B cell (primary cell): ENCODE measurements around the gene RPTOR. TPM values are rescaled to one million over a fixed set of nuclear protein-coding genes. Genes with fewer than 3 reads are reported as not detected.

Experiments used
- ATAC-seq: fragments of 200-7000 bp; cut with Tn5 transposase; one replicate; pipeline ENCODE4 v1.10.0; 2021; ENCODE audit warnings: low read depth, mild to moderate bottlenecking, moderate number of reproducible peaks, moderate library complexity
- CTCF ChIA-PET: fragments of 350-600 bp; sonication (Branson Sonifier 250); formaldehyde crosslinking; loops from one replicate; lab custom pipeline; 2021; ENCODE audit warnings: antibody characterized with exemption, inconsistent platforms; lab: Charles Lee
- POLR2A ChIA-PET: fragments of 350-600 bp; sonication (Branson Sonifier 250); formaldehyde crosslinking; loops from one replicate; lab custom pipeline; 2021; ENCODE audit warnings: antibody characterized with exemption; lab: Charles Lee
- DNase-seq: peaks from one replicate; pipeline ENCODE4 v3.0.0; 2013
- H2AFZ ChIP-seq: 2 replicates; pipeline ENCODE4 v1.6.1; 2012; ENCODE audit warnings: mild to moderate bottlenecking, low read depth, low read length; ENCODE audit not compliant: insufficient read depth, poor library complexity, severe bottlenecking
- H3K27ac ChIP-seq, 2 donors: 1 replicate in 1 of 2; 2 replicates in 1 of 2; pipeline ENCODE4 v1.5.1; 2012 to 2013; ENCODE audit warnings: low read length in 2 of 2, mild to moderate bottlenecking in 2 of 2, moderate library complexity in 1 of 2
- H3K27me3 ChIP-seq, 4 experiments: fragments of 200-600 bp in 1 of 4; sonication (generic) in 1 of 4; replicated peaks in 1 of 4; 1 replicate in 2 of 4; 2 replicates in 2 of 4; pipeline versions ENCODE4 v1.6.1 to v1.7.0; 2013 to 2016; ENCODE audit warnings: low read length in 3 of 4, mild to moderate bottlenecking in 2 of 4, mixed read lengths in 1 of 4, moderate library complexity in 1 of 4; ENCODE audit not compliant: insufficient read depth in 4 of 4, control insufficient read depth in 3 of 4; ENCODE audit errors: control extremely low read depth in 1 of 4
- H3K36me3 ChIP-seq, 2 experiments: replicated peaks in 1 of 2; 1 replicate in 1 of 2; 2 replicates in 1 of 2; pipeline versions ENCODE4 v1.6.1 to v1.7.1; 2013; ENCODE audit warnings: low read length in 1 of 2; ENCODE audit not compliant: insufficient read depth in 2 of 2, control insufficient read depth in 1 of 2; ENCODE audit errors: control extremely low read depth in 1 of 2, extremely low read depth in 1 of 2
- H3K4me1 ChIP-seq, 2 donors: fragments of 200-600 bp in 1 of 2; sonication (generic) in 1 of 2; 1 replicate in 1 of 2; 2 replicates in 1 of 2; pipeline versions ENCODE4 v1.5.1 to v1.6.1; 2013 to 2017; ENCODE audit warnings: low read length in 2 of 2; ENCODE audit not compliant: control insufficient read depth in 2 of 2, insufficient read depth in 2 of 2
- H3K4me2 ChIP-seq: replicated peaks from 2 replicates; pipeline ENCODE3; 2012; ENCODE audit warnings: mild to moderate bottlenecking, low read depth, low read length; ENCODE audit not compliant: poor library complexity, severe bottlenecking
- H3K4me3 ChIP-seq, 5 experiments: fragments of 200-600 bp in 1 of 5; sonication (generic) in 1 of 5; 1 replicate in 3 of 5; 2 replicates in 2 of 5; pipeline versions ENCODE4 v1.5.1 to v1.7.0; 2011 to 2016; ENCODE audit warnings: low read length in 4 of 5, mild to moderate bottlenecking in 4 of 5, low read depth in 2 of 5, control low read depth in 1 of 5, moderate library complexity in 1 of 5; ENCODE audit not compliant: insufficient read depth in 1 of 5; ENCODE audit errors: control extremely low read depth in 1 of 5, extremely low read depth in 1 of 5
- H3K79me2 ChIP-seq: fragments of 200-600 bp; sonication (generic); one replicate; pipeline ENCODE4 v1.6.0; 2016; ENCODE audit warnings: low read length; ENCODE audit not compliant: control insufficient read depth, insufficient read depth
- H3K9ac ChIP-seq: fragments of 200-600 bp; sonication (generic); 2 replicates; pipeline ENCODE4 v1.6.1; 2017; ENCODE audit warnings: mild to moderate bottlenecking, low read length, moderate library complexity
- H3K9me3 ChIP-seq, 3 donors: one replicate each; pipeline versions ENCODE4 v1.6.1 to v1.7.1; 2013; ENCODE audit warnings: low read length in 2 of 3; ENCODE audit not compliant: control insufficient read depth in 2 of 3, insufficient read depth in 1 of 3; ENCODE audit errors: control extremely low read depth in 1 of 3
- H4K20me1 ChIP-seq: 2 replicates; pipeline ENCODE4 v1.6.0; 2012; ENCODE audit warnings: mild to moderate bottlenecking, low read length; ENCODE audit not compliant: insufficient read depth, control insufficient read depth, poor library complexity, severe bottlenecking
- H3K27ac Mint-ChIP-seq: one replicate; pipeline ENCODE4 v1.8.0; 2021; ENCODE audit warnings: mixed read lengths
- H3K27me3 Mint-ChIP-seq: one replicate; pipeline ENCODE4 v1.8.0; 2021; ENCODE audit warnings: mixed read lengths
- H3K4me1 Mint-ChIP-seq: one replicate; pipeline ENCODE4 v1.8.0; 2021; ENCODE audit warnings: mixed read lengths
- H3K4me3 Mint-ChIP-seq: one replicate; pipeline ENCODE4 v1.8.0; 2021; ENCODE audit warnings: mixed read lengths
- H3K9me3 Mint-ChIP-seq: one replicate; pipeline ENCODE4 v1.8.0; 2022; ENCODE audit warnings: mixed read lengths; ENCODE audit not compliant: insufficient read depth
- EZH2 ChIP-seq: IDR thresholded peaks from 2 replicates; pipeline ENCODE4 v1.6.1; 2012; ENCODE audit warnings: borderline replicate concordance, low read depth, mild to moderate bottlenecking, moderate library complexity, low read length; ENCODE audit not compliant: insufficient read depth, poor library complexity, severe bottlenecking
- WGBS: methylation state at CpG from one replicate; pipeline ENCODE4 v1.1.5; 2013; ENCODE audit warnings: missing lambda C conversion rate; ENCODE audit not compliant: insufficient coverage; 5-methylcytosine and 5-hydroxymethylcytosine counted together
- intact Hi-C: fragments of 100-400 bp; cut with micrococcal nuclease; formaldehyde crosslinking; loops from one replicate; pipeline ENCODE4 v1.10.0; 2022
- polyA plus RNA-seq: library from polyadenylated mRNA; depleted of rRNA; stranded (reverse); fragments of >200 nt; gene quantifications from 2 replicates; pipeline ENCODE4 v1.2.3, GENCODE V29; 2012
- total RNA-seq, 2 donors: library from RNA; stranded (reverse); fragments of 120-200 nt in 1 of 2; gene quantifications; 1 replicate in 1 of 2; 2 replicates in 1 of 2; pipeline versions ENCODE4 v1.2.3 to v1.2.4, GENCODE V29; 2013 to 2022
- TF ChIP-seq, protein P1 (sequence below): fragments of 200-600 bp; IDR thresholded peaks from one replicate; pipeline ENCODE4 v1.8.0; 2022; ENCODE audit warnings: antibody characterized with exemption, mild to moderate bottlenecking

Gene RPTOR
- total and polyA plus RNA-seq, 2 donors (not counting 1 experiment from before 2014, with no cell fraction given) = 13.4 to 58.8 TPM

DNA sequence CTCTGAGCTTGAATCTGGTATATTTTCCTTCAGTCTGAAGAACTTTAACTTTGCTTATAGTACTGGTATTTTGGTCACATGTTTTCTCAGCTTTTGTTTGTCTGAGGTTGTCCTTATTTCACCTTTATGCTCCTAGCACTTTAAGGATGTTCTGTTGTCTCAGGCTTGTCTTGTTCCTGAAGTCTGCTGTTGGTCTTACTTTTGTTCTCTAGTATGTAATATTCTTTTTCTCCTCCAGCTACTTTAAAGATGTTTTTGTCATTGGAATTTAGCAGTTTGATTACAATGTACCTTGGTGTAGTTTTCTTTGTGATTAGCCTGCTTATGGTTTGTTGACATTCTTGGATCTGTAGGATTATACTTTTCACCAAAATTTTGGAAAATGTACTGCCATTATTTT, 23.6 kb downstream of the RPTOR start:
- TF ChIP-seq, protein P1, sequence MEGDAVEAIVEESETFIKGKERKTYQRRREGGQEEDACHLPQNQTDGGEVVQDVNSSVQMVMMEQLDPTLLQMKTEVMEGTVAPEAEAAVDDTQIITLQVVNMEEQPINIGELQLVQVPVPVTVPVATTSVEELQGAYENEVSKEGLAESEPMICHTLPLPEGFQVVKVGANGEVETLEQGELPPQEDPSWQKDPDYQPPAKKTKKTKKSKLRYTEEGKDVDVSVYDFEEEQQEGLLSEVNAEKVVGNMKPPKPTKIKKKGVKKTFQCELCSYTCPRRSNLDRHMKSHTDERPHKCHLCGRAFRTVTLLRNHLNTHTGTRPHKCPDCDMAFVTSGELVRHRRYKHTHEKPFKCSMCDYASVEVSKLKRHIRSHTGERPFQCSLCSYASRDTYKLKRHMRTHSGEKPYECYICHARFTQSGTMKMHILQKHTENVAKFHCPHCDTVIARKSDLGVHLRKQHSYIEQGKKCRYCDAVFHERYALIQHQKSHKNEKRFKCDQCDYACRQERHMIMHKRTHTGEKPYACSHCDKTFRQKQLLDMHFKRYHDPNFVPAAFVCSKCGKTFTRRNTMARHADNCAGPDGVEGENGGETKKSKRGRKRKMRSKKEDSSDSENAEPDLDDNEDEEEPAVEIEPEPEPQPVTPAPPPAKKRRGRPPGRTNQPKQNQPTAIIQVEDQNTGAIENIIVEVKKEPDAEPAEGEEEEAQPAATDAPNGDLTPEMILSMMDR = no peak
- TF ChIP-seq EZH2 = no peak
- no peaks in the 10 kb centered on the region for H3K36me3 ChIP-seq
- H3K4me3 ChIP-seq = no peak overlapping the region
- no peaks in the 10 kb centered on the region for H3K4me1 ChIP-seq
- H4K20me1 ChIP-seq = peaks cover 39% of the 10 kb centered on the region
- no peaks in the 10 kb centered on the region for H3K9me3 Mint-ChIP-seq
- H2AFZ ChIP-seq = no peak overlapping the region
- intact Hi-C loops = no loop called here
- H3K9me3 ChIP-seq = peaks cover 0 to 8% (median 0%) of the 10 kb centered on the region in 3 donors
- H3K27me3 Mint-ChIP-seq = no peaks in the 10 kb centered on the region
- DNase-seq (no peak), ATAC-seq (no peak)
- H3K27ac Mint-ChIP-seq = no peak overlapping the region
- H3K27me3 ChIP-seq = no peaks in the 10 kb centered on the region
- ChIA-PET POLR2A (no interaction called here), CTCF (no interaction called here)
- H3K79me2 ChIP-seq = peaks cover 63% of the 10 kb centered on the region
- no peak overlapping the region for H3K9ac ChIP-seq
- no peak overlapping the region for H3K4me3 Mint-ChIP-seq
- no peak overlapping the region for H3K27ac ChIP-seq
- no peak overlapping the region for H3K4me2 ChIP-seq
- H3K4me1 Mint-ChIP-seq = peaks cover 15% of the 10 kb centered on the region

DNA sequence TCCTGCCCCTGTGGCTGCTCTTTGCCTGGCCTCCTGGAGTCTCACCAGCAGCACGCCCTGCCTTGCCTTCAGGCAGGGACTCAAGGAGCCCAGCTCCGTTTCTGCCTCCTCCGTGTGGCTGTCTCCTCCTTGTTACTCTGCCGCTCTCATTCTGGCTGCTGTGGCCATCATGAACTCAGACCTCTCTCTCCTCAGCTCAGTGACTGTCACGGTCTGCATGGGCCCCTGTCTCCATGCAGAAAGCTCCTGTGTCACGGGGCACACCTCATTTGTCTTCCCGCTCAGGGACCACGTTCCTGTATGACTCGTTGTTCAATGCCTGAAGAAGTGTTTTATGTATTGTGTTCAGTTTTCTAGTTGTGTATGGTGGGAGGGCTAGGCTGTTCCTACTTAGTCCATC, 25.3 kb downstream of the RPTOR start:
- peaks cover 9% of the 10 kb centered on the region for H3K4me1 Mint-ChIP-seq
- no peaks in the 10 kb centered on the region for H3K4me1 ChIP-seq
- H3K27ac Mint-ChIP-seq = no peak overlapping the region
- ChIA-PET CTCF (interaction anchor here (1.6 kb wide), 1 partner anchor 15 kb away, joined by 5 read pairs; no protein-coding TSS in a partner anchor), POLR2A (no interaction called here)
- no peak overlapping the region for H3K9ac ChIP-seq
- H3K4me3 Mint-ChIP-seq = no peak overlapping the region
- peaks cover 54% of the 10 kb centered on the region for H3K79me2 ChIP-seq
- no peaks in the 10 kb centered on the region for H3K27me3 ChIP-seq
- ATAC-seq (no peak), DNase-seq (no peak)
- H3K9me3 ChIP-seq = peaks cover 0 to 8% (median 0%) of the 10 kb centered on the region in 3 donors
- H3K9me3 Mint-ChIP-seq = no peaks in the 10 kb centered on the region
- no peak overlapping the region for H3K27ac ChIP-seq
- H3K4me2 ChIP-seq = no peak overlapping the region
- H3K27me3 Mint-ChIP-seq = no peaks in the 10 kb centered on the region
- H3K4me3 ChIP-seq = no peak overlapping the region
- H4K20me1 ChIP-seq = peaks cover 40% of the 10 kb centered on the region
- no peaks in the 10 kb centered on the region for H3K36me3 ChIP-seq
- no peak overlapping the region for H2AFZ ChIP-seq
- intact Hi-C loops = no loop called here
- WGBS = 96% methylated on average over 9 of the region's 9 CpGs
- TF ChIP-seq, protein P1 = no peak
- no peak for TF ChIP-seq EZH2
